GM21447 (cell line): ENCODE results near the gene HPS3.
"Not testable (repeated sequence)": the region's sequence is repeated elsewhere in the genome, so short reads cannot be mapped to it uniquely, and the experiment has no call there.

ENCODE experiments used
- ATAC-seq: cut with Tn5 transposase; IDR thresholded peaks from one replicate; pipeline ENCODE4 v1.9.1; 2021; ENCODE audit not compliant: unreplicated experiment

HPS3 gene

DNA sequence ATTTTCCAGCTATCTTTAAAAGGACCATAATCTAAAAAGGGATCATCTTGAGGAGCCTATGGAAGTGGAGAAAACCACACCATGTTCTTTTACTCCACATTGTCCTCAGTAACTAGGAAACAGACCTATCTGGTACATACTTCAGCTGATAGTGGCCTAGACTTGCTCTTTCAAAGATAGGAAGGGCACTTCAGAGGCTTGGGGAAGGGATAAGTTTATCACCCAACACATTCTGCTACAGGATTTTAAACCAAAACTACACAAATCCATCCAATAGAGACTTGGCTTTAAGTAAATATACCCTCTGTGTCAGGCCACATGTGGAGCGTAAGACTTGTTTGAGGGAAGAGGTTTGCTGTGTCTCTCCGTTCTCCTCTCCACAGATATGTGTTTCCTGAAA is 56.8 kb downstream of the HPS3 start:
- no peak for ATAC-seq

DNA sequence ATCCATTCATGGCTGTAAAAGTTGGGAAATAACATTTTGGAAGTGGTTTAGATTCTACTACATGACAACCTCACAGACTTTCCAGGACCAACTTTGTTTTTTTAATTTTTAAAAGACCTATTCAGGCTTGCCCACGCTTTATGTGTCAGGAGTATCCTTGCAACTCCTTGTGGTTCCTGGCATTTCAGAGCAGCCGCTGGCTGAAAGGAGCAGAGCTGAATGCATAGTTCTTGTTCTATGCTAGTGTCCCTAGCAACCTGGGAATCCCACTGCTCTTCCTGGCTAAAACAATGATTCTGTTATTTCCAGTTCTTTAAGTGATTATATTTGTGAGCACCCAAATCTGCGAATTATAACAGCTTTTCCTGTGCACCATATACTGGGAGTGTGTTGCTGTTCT is 57.3 kb downstream of the HPS3 start:
- no peak for ATAC-seq

DNA sequence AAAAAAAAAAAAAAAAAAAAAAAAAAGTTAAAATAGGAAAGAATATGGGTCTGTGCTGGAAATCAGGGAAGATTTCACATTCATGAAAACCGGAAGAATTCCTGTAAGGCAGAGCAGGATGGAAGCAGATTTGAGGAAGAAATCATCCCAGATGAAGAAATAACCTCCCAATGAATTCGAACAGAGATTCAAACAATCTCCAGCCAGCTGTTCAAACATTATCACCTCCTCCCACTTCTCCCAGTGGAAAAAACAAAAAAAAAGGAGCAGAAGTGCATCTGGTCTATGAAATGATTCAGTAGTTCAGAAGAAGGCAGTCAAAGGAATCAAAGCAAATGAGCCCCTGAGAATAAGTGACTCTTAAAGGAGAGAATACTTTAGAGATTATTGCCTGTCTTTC is 59.1 kb downstream of the HPS3 start:
- ATAC-seq = no peak

DNA sequence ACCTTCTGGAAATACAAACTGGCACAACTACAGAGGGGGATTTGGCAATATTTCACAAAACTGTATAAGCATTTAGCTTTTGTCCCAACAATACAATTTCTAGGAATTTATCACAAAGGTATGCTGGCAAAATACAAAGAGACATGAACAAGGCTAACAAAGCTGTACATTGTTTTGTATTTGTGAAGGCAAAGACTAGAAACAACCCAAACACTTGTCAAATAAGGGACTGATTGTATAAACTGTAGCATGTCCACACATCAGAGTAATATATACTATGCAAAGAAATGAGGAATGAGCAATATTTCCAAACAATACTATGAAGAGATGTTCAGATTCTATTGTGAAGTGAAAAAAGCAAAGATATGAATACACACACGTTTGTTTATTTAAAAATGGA is 65.8 kb downstream of the HPS3 start:
- no peak for ATAC-seq

DNA sequence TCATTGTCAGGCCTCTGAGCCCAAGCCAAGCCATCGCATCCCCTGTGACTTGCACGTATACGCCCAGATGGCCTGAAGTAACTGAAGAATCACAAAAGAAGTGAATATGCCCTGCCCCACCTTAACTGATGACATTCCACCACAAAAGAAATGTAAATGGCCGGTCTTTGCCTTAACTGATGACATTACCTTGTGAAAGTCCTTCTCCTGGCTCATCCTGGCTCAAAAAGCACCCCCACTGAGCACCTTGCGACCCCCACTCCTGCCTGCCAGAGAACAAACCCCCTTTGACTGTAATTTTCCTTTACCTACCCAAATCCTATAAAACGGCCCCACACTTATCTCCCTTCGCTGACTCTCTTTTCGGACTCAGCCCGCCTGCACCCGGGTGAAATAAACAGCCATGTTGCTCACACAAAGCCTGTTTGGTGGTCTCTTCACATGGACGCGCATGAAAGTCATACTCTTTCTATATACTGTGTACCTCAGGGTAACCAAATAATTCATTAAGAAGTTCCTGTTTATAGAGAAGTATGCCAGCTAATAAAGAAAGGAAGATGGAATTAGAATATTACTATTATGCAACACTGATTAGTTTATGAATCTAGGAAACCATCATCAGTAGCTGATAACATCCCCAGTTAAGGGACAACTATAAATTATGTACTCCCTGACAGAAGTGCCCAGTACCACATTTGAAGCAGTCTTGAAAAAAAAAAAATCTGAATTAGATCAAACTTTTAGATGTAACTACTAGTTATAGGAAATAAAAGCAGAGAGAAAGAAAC is 67.6 kb downstream of the HPS3 start:
- not testable (repeated sequence) for ATAC-seq

DNA sequence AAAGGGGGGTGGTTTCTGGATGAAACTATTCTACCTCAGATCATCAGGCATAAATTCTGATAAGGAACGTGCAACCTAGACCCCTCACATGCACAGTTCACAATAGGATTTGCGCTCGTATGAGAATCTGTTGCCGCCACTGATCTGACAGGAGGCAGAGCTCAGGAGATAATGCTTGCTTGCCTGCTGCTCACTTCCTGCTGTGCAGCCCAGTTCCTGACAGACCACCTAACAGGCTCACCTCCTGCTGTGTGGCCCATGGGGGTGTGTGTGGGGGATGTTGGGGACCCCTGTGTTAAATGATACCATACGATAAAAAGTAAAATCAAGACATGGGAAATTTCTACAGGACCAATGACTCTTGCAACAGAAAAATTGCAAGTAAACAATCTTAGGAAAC is 68.2 kb downstream of the HPS3 start:
- ATAC-seq = no peak

DNA sequence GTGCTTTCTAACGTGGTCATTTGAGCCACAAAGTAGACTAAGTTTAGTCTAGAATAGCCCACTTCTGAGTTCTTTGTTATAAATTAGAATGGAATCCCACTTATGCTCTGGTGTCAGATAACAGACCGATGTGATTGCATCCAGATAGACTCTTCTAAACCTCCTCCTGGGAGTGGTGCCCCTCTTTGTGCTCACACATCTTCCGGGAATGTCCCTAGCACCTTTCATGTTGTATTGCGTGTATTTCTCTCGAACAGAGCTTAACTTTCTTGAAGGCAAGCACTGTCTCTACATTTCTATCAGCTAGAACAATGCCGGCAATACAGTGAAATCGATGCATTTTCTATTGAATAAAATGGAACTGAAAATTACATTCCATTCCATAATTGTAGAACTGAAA is 69.2 kb downstream of the HPS3 start:
- ATAC-seq = no peak

DNA sequence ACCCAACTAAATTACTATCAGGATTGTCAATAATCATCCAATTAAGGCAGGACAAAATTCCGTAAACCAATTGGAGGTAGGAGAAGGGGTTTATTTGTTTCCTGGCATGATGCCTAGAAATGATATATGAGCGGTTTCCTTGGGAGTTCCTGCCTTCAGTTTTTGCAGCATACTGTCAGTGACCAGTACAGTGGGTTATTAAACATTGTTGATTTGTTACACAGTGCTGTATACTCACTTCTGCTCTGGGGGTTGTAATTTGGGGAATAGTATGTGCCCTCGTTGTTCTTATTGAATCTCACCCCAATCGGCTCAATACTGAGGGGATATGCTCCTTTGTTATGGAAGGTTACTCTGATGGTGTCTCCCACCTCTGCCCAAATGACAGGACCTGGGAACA is 70.0 kb downstream of the HPS3 start:
- ATAC-seq = no peak

DNA sequence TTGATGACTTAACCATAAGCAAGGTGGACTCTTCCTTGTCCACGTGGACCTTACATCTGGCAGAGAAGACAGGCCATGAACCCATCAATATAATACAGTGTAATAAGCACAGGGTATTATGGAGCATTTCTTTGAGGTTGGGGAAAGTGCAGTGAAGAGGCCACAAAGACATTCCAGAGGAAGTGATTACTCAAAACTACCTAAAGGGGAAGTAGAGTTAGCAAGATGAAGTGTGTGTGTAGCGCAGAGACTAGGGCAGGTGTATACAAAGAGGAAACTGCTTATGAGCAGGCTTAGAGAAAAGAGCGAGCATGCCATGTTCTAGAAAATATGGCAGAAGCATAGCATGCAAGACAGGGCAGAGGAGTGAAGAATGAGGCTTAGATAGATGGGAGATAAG is 74.3 kb downstream of the HPS3 start:
- ATAC-seq = peak; percentile 99

DNA sequence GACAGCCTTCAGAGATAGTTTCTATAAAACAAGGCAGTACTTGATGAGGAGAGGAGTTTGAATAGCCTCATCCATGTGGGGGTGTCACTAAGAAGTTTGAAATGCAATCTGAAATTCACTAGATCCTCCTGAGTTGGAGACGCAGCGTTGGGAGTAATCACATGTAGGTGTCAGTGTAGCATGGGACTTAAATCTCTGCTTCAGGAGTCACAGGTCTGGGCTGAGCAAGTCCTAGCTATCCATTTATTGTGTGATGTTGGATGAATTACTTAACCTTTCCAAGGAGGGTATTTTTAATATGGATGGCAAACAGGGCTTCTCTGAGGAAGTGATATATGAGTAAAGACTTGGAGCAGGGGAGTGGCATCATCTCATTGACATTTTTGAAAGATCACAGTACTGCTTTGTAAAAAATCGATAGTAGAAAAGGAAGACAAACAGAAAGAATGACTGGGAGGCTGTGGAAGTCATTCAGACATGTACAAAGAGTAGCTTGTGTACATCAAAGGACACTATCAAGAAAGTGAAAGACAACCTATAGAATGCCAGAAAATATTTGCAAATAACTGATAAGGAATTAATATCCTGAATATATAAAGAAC is 75.1 kb downstream of the HPS3 start:
- no peak for ATAC-seq

DNA sequence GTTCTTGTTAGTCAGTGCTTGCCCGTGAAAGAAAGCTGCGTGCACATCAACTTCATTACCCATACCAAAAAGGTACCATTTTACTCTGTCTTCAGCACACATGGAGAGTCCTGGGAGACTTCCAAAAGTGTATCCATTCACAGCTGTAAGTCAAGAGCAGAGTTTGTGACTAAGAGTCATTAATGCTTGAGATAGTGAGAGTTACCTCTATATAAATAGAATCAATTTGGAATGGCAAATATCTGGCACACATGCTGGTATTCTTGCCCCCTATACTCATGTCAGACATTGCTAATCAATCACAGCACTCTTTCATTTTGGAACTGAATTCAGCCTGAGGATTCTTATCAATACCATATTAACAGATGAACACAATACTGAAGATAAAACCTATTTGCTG is 78.0 kb downstream of the HPS3 start:
- ATAC-seq = no peak

DNA sequence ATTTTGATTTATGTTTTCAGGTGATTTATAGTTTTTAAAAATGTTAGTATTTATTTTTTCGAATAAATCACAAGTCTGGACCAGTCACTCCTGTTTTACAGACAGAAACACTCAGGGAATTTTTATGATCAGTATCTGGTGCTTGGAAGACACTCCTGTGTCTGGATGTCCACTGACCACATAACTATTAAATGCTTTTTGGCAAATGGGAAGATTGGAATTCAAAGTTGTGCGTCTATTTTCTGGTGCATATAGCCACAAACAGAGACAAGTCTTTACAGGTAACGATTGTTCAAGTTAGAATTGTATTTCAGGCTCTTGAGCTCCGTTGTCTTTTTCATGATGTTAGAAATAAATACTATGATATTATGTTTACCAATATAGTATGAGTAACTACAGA is 80.0 kb downstream of the HPS3 start:
- ATAC-seq = no peak

DNA sequence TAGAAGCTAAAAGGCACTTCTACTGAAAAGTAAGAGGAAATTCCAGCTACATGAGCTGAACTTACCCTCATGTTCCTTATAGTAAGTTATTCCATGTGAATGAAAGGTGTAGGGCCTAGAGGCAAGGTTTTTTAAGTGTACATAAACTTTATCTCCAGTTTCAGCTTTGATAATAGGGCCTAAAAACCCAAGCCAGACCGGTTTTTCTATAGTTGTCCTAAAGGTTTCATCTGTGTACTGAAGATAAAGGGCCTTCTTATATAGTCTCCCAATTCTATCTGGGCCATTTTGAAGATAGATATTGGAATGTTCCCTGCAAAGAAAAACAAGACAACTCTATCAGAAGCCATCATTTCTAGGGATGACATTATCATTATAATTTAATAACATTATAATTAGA is 82.9 kb downstream of the HPS3 start:
- ATAC-seq = no peak

DNA sequence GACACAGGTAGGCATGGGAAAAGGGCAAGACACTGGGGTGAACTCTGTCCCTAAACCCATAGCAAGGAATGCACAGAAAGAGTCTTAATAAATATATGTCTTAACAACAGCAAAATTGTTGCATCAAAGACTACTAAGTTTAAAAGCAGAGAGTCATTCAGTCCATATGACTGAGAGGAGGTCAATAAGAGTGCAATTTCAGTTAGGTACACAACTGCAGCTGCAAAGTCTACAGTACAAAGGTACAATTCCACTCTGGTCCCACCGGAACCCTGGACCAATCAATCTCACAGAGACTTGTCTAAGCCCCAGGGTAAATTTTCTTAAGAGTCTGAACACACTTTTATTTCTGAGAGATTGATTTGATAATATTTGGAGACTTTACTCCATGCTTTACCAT is 85.3 kb downstream of the HPS3 start:
- no peak for ATAC-seq

DNA sequence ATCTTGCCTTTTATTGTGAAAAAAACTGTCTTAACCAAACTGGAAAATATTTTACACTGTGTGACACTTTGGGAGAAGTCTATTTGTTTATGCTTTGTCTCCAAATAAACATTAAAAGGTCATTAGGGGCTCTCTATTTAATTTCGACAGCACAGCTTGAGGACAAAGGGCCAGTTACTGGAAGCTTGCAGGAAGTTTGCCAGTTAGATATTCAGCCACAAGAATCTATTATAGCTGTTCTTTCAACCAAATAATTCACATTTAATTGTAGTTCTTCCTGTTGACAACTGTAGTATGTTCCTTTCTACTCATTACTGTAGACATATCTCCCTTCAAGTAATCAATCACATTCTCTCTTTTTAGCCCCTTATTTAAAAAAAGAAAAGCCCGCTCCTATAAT is 86.1 kb downstream of the HPS3 start:
- no peak for ATAC-seq

DNA sequence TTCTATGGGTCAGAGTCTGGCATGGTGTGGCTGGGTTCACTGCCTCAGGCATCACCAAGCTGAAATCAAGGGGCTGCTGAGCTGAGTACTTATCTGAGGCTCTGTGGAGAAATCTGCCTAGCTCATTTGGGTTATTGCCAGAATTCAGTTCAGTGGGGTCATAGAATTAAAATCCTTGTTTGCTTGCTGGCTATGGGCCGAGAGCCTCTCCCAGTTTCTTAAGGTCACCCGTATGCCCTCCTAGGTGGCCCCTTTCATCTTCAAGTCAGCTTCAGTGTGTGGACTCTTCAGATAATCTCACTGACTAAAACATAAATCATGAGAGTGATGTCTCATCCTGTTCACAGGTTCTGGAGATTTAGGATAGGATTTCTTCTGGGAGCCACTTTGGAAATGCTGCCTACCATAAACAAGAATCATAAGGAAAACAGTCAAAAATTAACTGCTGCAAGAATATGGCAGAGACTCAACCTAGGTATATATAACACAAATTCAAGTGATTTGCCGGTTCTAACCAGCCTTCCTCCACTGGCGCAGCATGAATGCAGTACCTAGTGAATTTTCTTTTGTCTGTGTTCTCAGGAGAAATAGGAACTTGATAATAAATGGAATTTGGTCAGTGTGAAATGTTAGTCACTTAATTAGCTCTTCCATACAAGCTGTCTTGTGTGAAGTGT is 86.9 kb downstream of the HPS3 start:
- no peak for ATAC-seq

DNA sequence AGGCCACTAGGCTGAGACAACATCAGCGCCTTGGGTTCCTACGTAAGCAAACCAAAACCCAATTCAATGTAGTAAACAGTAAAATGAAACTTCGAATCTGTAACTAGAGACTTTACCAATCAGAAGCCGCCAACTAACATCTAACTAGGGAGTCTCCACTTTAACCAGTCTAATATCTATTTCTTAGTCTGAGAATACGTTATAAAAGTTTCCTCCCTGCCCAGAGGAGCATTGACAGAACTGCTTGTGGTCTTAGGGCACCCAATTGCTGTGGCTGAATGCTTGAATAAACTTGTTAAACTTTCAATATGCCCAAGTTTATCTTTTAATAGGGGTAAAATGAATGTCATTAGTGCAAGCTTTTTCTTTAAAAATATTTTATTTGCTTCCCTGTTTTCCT is 87.9 kb downstream of the HPS3 start:
- ATAC-seq = no peak

DNA sequence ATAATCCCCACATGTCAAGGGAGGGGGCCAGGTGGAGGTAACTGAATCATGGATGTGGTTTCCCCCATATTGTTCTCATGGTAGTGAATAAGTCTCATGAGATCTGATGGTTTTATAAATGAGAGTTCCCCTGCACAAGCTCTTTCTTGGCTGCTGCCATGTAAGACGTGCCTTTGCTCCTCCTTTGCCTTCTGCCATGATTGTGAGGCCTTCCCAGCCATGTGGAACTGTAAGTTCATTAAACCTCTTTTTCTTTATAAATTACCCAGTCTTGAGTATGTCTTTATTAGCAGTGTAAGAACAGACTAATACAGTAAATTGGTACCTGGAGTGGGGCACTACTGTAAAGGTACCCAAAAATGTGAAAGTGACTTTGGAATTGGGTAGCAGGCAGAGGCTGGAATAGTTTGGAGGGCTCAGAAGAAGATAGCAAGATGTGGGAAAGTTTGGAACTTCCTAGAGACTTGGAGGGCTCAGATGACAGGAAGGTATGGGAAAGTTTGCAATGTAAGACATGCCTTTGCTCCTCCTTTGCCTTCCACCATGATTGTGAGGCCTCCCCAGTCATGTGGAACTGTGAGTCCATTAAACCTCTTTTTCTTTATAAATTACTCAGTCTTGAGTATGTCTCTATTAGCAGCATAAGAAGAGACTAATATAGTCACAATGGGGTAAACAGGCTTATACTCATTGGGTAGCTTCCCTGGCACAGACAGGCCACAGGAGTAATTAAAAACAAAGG is 90.1 kb downstream of the HPS3 start:
- not testable (repeated sequence) for ATAC-seq

DNA sequence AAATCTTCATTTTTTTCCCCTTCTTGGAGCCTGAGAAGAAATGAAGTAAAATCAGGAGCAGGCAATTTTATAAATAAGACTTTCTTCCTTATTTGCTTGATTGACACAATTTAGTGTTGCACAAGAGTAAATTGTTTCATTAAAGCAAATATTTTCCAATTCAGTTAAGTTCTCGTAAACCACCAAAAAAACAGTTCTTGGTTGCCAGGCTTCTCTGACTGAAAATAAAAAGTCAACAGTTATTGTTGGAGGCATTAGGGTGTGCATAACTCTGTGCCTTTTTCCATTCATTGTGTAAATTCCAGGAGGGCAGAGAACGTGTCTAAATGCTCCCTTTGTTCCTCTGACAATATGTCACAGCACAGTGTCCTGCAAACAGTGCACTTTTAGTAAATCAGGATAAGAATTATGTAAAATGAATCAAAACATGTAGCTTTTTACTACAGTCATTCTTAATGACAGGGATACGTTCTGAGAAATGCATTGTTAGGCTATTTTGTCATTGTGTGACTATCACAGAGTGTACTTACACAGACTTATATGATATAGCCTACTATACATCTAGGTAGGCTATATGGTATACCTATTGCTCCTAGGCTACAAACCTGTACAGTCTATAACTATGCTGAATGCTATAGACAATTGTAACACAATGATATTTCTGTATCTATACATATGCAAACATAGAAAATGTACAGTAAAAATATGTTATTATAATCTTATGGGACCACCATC is 92.5 kb downstream of the HPS3 start, which contains the start of gene CP:
TSS of gene CP (minus strand) at position 47 of the 735 bp plus-strand sequence. CDS start at position 10, 37 bp downstream.
- ATAC-seq = no peak
